ENCODE results near the gene ARMC7. TPM values are rescaled to one million over a fixed set of nuclear protein-coding genes. Genes with fewer than 3 reads are reported as not detected.

The ARMC7 gene
- total RNA-seq, 1 donor from 2014 or later: 12.3 TPM

GRCh38 chr17:75087558-75088453 lies 22.0 kb upstream of the ARMC7 start, which contains the start of gene SLC16A5:
Gene SLC16A5 (plus strand): TSS chr17:75087954. CDS start chr17:75093637, 5,683 bp downstream.
- peak within 1 kb of the TSS; percentile 59 for H3K4me3 ChIP-seq (ENCODE audit: low read depth, low read length)
- no peak for DNase-seq (ENCODE audit: low read depth)
- TF ChIP-seq, protein P1, sequence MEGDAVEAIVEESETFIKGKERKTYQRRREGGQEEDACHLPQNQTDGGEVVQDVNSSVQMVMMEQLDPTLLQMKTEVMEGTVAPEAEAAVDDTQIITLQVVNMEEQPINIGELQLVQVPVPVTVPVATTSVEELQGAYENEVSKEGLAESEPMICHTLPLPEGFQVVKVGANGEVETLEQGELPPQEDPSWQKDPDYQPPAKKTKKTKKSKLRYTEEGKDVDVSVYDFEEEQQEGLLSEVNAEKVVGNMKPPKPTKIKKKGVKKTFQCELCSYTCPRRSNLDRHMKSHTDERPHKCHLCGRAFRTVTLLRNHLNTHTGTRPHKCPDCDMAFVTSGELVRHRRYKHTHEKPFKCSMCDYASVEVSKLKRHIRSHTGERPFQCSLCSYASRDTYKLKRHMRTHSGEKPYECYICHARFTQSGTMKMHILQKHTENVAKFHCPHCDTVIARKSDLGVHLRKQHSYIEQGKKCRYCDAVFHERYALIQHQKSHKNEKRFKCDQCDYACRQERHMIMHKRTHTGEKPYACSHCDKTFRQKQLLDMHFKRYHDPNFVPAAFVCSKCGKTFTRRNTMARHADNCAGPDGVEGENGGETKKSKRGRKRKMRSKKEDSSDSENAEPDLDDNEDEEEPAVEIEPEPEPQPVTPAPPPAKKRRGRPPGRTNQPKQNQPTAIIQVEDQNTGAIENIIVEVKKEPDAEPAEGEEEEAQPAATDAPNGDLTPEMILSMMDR (conservative IDR thresholded peaks at IDR 0.05; ENCODE audit: low read depth, low read length): no peak

- peak overlapping the region; percentile 59 for H3K4me3 ChIP-seq (ENCODE audit: low read depth, low read length)
- DNase-seq (ENCODE audit: low read depth): no peak
- TF ChIP-seq, protein P1 (conservative IDR thresholded peaks at IDR 0.05; ENCODE audit: low read depth, low read length): no peak
Measured at GRCh38 chr17:75088465-75089417, 21.0 kb upstream of the ARMC7 start.

DNA sequence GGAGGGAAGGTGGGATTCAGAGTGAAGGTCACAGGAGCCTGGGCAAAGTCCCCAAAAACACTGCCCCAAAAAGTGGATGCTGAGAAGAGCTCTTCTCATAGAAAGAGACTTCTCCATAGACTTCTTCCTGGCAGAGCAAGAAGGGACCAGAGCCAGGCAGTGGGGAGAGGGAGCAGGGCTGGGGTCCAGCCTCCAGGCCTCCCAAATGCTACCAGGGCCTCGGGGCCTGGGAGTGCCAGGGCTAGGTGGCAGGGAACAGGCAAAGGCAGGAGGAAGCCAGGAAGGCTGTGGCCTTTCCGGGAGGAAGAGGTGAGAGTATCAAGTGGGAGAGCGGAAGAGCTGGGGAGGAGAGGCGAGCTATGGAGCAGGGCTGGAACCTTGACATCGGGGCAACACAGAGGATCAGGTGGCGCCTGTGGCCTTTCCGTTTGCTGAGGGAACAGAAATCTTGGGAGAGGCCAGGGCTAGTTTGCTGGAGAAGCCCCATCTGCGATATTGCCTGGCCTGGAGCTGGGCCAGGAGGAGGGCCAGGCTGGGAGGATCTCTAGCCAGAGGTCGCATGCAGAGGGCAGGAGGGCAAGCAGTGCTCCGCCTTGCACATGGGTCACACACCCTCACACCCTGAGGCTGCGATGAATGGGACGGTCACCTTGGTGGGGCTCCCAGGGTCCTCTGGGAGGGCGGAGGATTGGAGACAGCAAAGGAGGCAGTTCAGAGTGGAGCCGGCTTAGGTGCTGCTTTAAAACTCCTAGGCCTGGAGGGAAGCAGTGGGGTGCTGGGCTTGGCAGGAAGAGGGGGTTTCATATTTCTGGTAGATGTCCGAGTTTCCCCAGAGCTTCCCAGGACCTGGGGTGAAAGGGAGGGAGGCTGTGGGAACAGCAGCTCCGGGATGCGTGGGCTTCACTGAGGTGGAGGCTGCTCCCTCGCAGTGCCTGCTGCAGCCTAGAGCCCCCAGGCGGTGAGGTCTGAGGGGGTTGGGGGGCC lies 18.6 kb upstream of the ARMC7 start:
- no peak for DNase-seq (ENCODE audit: low read depth)
- TF ChIP-seq, protein P1 (conservative IDR thresholded peaks at IDR 0.05; ENCODE audit: low read depth, low read length): no peak
- peak overlapping the region; percentile 42 for H3K4me3 ChIP-seq (ENCODE audit: low read depth, low read length)

- H3K4me3 ChIP-seq (ENCODE audit: low read depth, low read length): peak overlapping the region; percentile 42
- TF ChIP-seq, protein P1 (conservative IDR thresholded peaks at IDR 0.05; ENCODE audit: low read depth, low read length): no peak
- DNase-seq (ENCODE audit: low read depth): no peak
Measured at GRCh38 chr17:75091855-75092327, 17.9 kb upstream of the ARMC7 start.

GRCh38 chr17:75093548-75094158 lies 16.1 kb upstream of the ARMC7 start:
- TF ChIP-seq, protein P1 (conservative IDR thresholded peaks at IDR 0.05; ENCODE audit: low read depth, low read length): no peak
- no peak for DNase-seq (ENCODE audit: low read depth)
- no peak overlapping the region for H3K4me3 ChIP-seq (ENCODE audit: low read depth, low read length)

All from epithelial cell of proximal tubule (primary cell).